Subcutaneous adipose tissue (tissue), 4 donors: ENCODE results near the gene MXD4. TPM values are rescaled to one million over a fixed set of nuclear protein-coding genes. Genes with fewer than 3 reads are reported as not detected.

Experiments used
- CTCF ChIP-seq: fragments of 450-650 bp; IDR thresholded peaks from one replicate; pipeline ENCODE4 v1.5.1; 2016; ENCODE audit warnings: low read depth, mild to moderate bottlenecking, control low read depth, antibody characterized with exemption, moderate library complexity
- total RNA-seq, 4 donors: library from RNA; depleted of rRNA; stranded (reverse); fragments of >200 nt; gene quantifications; one replicate each; pipeline ENCODE4 v1.1.0, GENCODE V29; 2016

The MXD4 gene
- total RNA-seq, 4 donors from 2014 or later: 31.1 to 125 (median 48.1) TPM

- no peak for TF ChIP-seq CTCF
Observed at GRCh38 chr4:2262944-2263250, 988 bp upstream of the MXD4 start.

- TF ChIP-seq CTCF: no peak
Observed at GRCh38 chr4:2262145-2262943, 435 bp upstream of the MXD4 start.

- no peak for TF ChIP-seq CTCF
Observed at GRCh38 chr4:2261110-2261852, 628 bp downstream of the MXD4 start.

GRCh38 chr4:2260344-2261109 is 1.4 kb downstream of the MXD4 start:
- TF ChIP-seq CTCF: no peak

GRCh38 chr4:2259541-2260343 is 2.2 kb downstream of the MXD4 start:
- TF ChIP-seq CTCF: no peak

- TF ChIP-seq CTCF: no peak
Observed at GRCh38 chr4:2259036-2259540, 2.8 kb downstream of the MXD4 start.
